Measurements from ENCODE around the gene MAPK8IP2.

Gene MAPK8IP2

DNA sequence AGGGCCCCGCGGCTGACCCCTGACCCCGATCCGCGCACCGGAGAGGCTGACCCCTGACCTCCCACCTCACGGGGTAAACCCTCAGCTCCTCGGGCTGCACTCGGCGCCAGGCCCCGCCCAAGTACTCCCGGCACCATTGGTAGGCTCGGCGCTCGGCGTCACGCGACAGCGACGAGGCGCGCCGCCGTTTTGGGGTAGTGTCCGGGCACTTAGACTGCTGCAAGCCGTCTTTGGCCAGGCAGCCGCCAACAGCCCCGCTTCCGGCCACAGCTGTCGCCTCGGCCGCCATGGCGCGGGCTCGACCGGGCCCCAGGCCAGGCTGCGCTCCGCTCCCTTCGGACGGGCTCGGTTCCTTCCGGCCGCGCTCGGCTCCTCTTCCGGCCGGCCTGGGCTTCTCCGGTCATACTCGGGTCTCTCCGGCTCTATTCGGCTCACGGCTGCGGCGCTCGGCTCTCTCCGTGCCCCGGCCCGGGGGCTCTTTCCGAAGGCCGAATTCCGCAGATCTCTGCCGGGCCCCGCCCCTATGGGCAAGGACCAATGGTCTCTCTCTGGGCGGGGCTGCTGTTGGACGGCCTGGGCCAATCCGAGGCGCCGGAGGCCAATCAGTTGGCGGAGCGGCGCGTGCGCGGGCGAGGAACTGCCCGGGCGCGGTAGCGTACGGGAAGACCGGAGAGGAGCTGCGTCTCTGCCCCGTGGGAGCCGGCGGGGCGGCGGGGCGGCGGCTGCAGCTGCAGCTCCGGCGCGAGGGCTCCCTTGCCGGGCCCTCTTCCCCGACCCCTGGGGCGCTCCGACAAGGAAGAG, 17.9 kb upstream of the MAPK8IP2 start, which contains the start of gene CHKB:
Gene CHKB (minus strand): TSS at position 357 of the 801 bp plus-strand sequence. CDS start 68 bp downstream, at position 289.
- H3K27ac ChIP-seq (ENCODE audit: low read depth, low read length): peak within 1 kb of the TSS; percentile 85
- H4K20me1 ChIP-seq (ENCODE audit: low read depth, low read length): no peaks in the 10 kb centered on the region; the same call in 1 of the 2 replicates
- H3K9me3 ChIP-seq (ENCODE audit: insufficient read depth, low read length): no peaks in the 10 kb centered on the region
- peak within 1 kb of the TSS; percentile 72 for H3K4me3 ChIP-seq (ENCODE audit: insufficient read depth, low read length, poor library complexity, severe bottlenecking)
- peak within 1 kb of the TSS; percentile 92 for H3K9ac ChIP-seq (ENCODE audit: low read length)
- H2AFZ ChIP-seq (ENCODE audit: low read depth, low read length, severe bottlenecking): peak within 1 kb of the TSS; percentile 46
- no peaks in the 10 kb centered on the region for H3K36me3 ChIP-seq (ENCODE audit: low read length)
- H3K27me3 ChIP-seq (ENCODE audit: low read length): no peaks in the 10 kb centered on the region
- peaks cover 8% of the 10 kb centered on the region for H3K79me2 ChIP-seq (ENCODE audit: insufficient read depth, low read length)
- no peaks in the 10 kb centered on the region for H3K9me2 ChIP-seq (replicated peaks; ENCODE audit: insufficient read depth, low read length)
- H3F3A ChIP-seq (ENCODE audit: insufficient read depth): no peaks in the 10 kb centered on the region
- TF ChIP-seq, protein P1, sequence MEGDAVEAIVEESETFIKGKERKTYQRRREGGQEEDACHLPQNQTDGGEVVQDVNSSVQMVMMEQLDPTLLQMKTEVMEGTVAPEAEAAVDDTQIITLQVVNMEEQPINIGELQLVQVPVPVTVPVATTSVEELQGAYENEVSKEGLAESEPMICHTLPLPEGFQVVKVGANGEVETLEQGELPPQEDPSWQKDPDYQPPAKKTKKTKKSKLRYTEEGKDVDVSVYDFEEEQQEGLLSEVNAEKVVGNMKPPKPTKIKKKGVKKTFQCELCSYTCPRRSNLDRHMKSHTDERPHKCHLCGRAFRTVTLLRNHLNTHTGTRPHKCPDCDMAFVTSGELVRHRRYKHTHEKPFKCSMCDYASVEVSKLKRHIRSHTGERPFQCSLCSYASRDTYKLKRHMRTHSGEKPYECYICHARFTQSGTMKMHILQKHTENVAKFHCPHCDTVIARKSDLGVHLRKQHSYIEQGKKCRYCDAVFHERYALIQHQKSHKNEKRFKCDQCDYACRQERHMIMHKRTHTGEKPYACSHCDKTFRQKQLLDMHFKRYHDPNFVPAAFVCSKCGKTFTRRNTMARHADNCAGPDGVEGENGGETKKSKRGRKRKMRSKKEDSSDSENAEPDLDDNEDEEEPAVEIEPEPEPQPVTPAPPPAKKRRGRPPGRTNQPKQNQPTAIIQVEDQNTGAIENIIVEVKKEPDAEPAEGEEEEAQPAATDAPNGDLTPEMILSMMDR (IDR thresholded peaks at IDR 0.05; ENCODE audit: insufficient read depth, low read length, poor library complexity, severe bottlenecking): no peak
- TF ChIP-seq EZH2phosphoT487 (conservative IDR thresholded peaks at IDR 0.05; ENCODE audit: low read length): no peak
- peak within 1 kb of the TSS; percentile 87 for H3K4me2 ChIP-seq (ENCODE audit: low read depth, low read length, poor library complexity, severe bottlenecking)

DNA sequence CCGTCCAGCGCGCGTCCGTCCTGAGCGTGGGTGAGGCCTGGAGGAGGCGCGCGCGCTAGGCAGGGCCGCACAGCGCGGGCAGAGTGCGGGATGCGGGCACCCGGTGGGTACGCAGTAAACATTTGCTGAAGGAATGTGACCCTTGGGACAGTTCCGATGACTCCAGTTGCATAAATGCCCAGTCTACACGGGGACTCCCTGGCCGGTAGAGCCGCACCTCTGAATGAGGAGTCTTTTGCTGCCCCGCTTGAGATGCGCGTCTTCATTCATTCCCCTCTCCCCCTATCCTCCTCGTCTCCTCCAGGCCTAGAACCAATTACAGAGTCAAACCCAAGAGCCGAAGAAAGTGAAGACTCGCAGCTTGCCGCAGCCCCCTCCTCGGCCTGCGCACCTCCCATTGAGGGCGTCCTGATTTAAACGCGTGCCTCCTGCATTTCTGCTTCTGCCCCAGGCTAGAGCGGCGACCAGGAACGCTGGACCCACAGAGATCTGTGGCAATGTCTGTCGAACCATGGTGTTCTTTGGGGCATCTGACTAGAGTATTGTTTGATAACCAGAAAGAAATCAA, 17.2 kb upstream of the MAPK8IP2 start:
- Histone ChIP-seq H3K4me2 (ENCODE audit: low read depth, low read length, poor library complexity, severe bottlenecking) (peak overlapping the region; percentile 61), H3K9ac (ENCODE audit: low read length) (peak overlapping the region; percentile 92), H3K27me3 (ENCODE audit: low read length) (no peaks in the 10 kb centered on the region), H2AFZ (ENCODE audit: low read depth, low read length, severe bottlenecking) (peak overlapping the region; percentile 46), H3K79me2 (ENCODE audit: insufficient read depth, low read length) (peaks cover 8% of the 10 kb centered on the region), H3K4me3 (ENCODE audit: insufficient read depth, low read length, poor library complexity, severe bottlenecking) (peak overlapping the region; percentile 72), H3K9me2 (replicated peaks; ENCODE audit: insufficient read depth, low read length) (no peaks in the 10 kb centered on the region), H3F3A (ENCODE audit: insufficient read depth) (no peaks in the 10 kb centered on the region), H3K36me3 (ENCODE audit: low read length) (no peaks in the 10 kb centered on the region), H3K9me3 (ENCODE audit: insufficient read depth, low read length) (no peaks in the 10 kb centered on the region), H3K27ac (ENCODE audit: low read depth, low read length) (peak overlapping the region; percentile 25), H4K20me1 (ENCODE audit: low read depth, low read length) (no peaks in the 10 kb centered on the region; the same call in 1 of the 2 replicates)
- TF ChIP-seq, protein P1 (IDR thresholded peaks at IDR 0.05; ENCODE audit: insufficient read depth, low read length, poor library complexity, severe bottlenecking): no peak
- no peak for TF ChIP-seq EZH2phosphoT487 (conservative IDR thresholded peaks at IDR 0.05; ENCODE audit: low read length)

DNA sequence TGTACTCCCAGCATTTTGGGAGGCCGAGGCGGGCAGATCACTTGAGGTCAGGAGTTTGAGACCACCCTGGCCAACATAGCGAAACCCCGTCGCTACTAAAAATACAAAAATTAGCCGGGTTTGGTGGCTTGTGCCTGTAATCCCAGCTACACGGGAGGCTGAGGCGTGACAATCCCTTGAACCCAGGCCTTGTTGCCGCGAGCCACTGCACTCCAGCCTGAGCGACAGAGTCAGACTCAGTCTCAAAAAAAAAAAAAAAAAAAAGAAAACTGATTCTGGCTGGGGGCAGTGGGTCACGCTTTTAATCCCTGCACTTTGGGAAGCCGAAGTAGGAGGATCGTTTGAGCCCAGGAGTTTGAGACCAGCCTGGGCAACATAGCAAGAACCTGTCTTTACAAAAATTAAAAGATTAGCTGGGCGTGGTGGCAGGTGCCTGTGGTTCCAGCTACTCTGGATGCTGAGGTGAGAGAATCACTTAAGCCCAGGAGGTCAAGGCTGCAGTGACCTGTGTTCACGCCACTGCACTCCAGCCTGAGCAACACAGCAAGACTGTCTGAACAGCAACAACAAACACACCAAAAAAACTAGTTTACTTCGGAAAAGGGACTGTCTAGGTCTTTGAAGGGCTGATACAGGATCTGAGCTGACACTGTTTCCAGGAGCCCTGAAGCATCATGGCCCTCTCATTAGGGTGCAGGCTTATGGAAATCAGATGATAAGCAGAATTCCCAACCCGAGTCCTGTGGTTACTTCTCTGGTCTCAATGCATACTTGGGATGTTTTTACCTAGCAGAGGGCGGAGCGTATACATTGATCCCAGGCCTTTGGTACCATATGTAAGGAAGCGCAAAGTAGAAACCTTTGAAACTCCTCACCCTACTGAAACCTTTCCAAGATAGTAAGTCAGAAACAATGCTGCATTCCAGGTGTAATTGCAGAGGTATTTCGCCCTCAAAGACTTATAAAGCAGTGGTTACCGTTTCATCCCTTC, 16.2 kb upstream of the MAPK8IP2 start:
- H4K20me1 ChIP-seq (ENCODE audit: low read depth, low read length): no peaks in the 10 kb centered on the region
- H3K9ac ChIP-seq (ENCODE audit: low read length): peak overlapping the region; percentile 92
- no peaks in the 10 kb centered on the region for H3K27me3 ChIP-seq (ENCODE audit: low read length)
- no peak for TF ChIP-seq EZH2phosphoT487 (conservative IDR thresholded peaks at IDR 0.05; ENCODE audit: low read length)
- TF ChIP-seq, protein P1 (IDR thresholded peaks at IDR 0.05; ENCODE audit: insufficient read depth, low read length, poor library complexity, severe bottlenecking): no peak
- no peaks in the 10 kb centered on the region for H3K36me3 ChIP-seq (ENCODE audit: low read length)
- H3K27ac ChIP-seq (ENCODE audit: low read depth, low read length): no peak overlapping the region
- no peaks in the 10 kb centered on the region for H3K9me2 ChIP-seq (replicated peaks; ENCODE audit: insufficient read depth, low read length)
- no peak overlapping the region for H2AFZ ChIP-seq (ENCODE audit: low read depth, low read length, severe bottlenecking)
- peak overlapping the region; percentile 61 for H3K4me2 ChIP-seq (ENCODE audit: low read depth, low read length, poor library complexity, severe bottlenecking)
- H3F3A ChIP-seq (ENCODE audit: insufficient read depth): no peaks in the 10 kb centered on the region
- H3K9me3 ChIP-seq (ENCODE audit: insufficient read depth, low read length): no peaks in the 10 kb centered on the region
- H3K4me3 ChIP-seq (ENCODE audit: insufficient read depth, low read length, poor library complexity, severe bottlenecking): no peak overlapping the region
- H3K79me2 ChIP-seq (ENCODE audit: insufficient read depth, low read length): peaks cover 8% of the 10 kb centered on the region
